ENCODE data around the gene ZNF608.

DNA sequence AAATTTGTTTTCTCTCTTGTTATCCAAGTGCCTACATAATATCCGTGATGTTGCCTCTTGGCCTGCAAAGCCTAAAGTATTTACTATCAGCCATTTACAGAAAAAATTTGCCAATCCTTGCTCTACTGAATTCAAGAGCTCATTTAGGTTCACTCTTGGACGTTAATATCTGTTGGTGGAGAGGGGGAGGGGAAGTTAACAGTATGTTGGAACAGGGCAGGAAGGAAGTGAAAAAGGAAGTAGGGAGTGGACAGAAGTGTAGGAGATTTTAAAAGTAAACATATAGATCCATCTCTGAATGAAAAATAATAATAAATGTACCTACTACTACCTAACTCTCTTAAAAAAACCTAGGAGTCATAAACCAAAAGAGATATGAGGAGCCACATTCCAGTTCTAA lies 32.8 kb downstream of the ZNF608 start:
- TF ChIP-seq CTCF (conservative IDR thresholded peaks at IDR 0.05; ENCODE audit: low read depth in 2 of 2) (no peak), EZH2 (IDR thresholded peaks at IDR 0.05; ENCODE audit: low read depth, unreplicated experiment) (no peak), REST (IDR thresholded peaks at IDR 0.05; ENCODE audit: unreplicated experiment) (no peak)
- TF ChIP-seq, protein P1, sequence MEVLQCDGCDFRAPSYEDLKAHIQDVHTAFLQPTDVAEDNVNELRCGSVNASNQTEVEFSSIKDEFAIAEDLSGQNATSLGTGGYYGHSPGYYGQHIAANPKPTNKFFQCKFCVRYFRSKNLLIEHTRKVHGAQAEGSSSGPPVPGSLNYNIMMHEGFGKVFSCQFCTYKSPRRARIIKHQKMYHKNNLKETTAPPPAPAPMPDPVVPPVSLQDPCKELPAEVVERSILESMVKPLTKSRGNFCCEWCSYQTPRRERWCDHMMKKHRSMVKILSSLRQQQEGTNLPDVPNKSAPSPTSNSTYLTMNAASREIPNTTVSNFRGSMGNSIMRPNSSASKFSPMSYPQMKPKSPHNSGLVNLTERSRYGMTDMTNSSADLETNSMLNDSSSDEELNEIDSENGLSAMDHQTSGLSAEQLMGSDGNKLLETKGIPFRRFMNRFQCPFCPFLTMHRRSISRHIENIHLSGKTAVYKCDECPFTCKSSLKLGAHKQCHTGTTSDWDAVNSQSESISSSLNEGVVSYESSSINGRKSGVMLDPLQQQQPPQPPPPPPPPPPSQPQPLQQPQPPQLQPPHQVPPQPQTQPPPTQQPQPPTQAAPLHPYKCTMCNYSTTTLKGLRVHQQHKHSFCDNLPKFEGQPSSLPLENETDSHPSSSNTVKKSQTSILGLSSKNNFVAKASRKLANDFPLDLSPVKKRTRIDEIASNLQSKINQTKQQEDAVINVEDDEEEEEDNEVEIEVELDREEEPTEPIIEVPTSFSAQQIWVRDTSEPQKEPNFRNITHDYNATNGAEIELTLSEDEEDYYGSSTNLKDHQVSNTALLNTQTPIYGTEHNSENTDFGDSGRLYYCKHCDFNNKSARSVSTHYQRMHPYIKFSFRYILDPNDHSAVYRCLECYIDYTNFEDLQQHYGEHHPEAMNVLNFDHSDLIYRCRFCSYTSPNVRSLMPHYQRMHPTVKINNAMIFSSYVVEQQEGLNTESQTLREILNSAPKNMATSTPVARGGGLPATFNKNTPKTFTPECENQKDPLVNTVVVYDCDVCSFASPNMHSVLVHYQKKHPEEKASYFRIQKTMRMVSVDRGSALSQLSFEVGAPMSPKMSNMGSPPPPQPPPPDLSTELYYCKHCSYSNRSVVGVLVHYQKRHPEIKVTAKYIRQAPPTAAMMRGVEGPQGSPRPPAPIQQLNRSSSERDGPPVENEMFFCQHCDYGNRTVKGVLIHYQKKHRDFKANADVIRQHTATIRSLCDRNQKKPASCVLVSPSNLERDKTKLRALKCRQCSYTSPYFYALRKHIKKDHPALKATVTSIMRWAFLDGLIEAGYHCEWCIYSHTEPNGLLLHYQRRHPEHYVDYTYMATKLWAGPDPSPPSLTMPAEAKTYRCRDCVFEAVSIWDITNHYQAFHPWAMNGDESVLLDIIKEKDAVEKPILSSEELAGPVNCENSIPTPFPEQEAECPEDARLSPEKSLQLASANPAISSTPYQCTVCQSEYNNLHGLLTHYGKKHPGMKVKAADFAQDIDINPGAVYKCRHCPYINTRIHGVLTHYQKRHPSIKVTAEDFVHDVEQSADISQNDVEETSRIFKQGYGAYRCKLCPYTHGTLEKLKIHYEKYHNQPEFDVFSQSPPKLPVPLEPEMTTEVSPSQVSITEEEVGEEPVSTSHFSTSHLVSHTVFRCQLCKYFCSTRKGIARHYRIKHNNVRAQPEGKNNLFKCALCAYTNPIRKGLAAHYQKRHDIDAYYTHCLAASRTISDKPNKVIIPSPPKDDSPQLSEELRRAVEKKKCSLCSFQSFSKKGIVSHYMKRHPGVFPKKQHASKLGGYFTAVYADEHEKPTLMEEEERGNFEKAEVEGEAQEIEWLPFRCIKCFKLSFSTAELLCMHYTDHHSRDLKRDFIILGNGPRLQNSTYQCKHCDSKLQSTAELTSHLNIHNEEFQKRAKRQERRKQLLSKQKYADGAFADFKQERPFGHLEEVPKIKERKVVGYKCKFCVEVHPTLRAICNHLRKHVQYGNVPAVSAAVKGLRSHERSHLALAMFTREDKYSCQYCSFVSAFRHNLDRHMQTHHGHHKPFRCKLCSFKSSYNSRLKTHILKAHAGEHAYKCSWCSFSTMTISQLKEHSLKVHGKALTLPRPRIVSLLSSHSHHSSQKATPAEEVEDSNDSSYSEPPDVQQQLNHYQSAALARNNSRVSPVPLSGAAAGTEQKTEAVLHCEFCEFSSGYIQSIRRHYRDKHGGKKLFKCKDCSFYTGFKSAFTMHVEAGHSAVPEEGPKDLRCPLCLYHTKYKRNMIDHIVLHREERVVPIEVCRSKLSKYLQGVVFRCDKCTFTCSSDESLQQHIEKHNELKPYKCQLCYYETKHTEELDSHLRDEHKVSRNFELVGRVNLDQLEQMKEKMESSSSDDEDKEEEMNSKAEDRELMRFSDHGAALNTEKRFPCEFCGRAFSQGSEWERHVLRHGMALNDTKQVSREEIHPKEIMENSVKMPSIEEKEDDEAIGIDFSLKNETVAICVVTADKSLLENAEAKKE (CRISPR knock-in tag; IDR thresholded peaks at IDR 0.05), result no peak

Measured in GM23338 (cell line).